ENCODE results near the gene TAF11L12. TPM values are rescaled to one million over a fixed set of nuclear protein-coding genes. Genes with fewer than 3 reads are reported as not detected.
"Not testable (repeated sequence)": the region's sequence is repeated elsewhere in the genome, so short reads cannot be mapped to it uniquely, and the experiment has no call there.

The TAF11L12 gene
- not detected for total RNA-seq

DNA sequence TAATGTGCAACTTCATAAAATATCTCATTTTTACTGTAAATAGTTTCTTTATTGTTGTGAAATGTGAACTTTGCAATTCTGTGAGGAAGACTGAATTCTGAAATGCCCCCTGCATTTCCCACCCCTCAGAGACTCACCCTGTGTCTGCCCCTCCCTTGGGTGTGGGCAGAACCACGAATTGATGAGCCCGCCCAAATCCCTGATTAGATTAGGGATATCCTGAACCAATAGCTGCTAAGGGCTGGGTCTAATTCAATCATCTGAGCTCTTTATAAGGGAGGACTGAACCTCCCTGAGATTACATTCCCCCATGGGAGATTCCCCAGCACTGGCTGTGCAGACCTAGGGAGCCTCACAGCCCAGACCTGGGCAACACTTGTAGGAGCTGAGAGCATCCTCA lies at the start of gene TAF11L12:
Gene TAF11L12 (plus strand): TSS at position 301 of the 400 bp plus-strand sequence.
- not testable (repeated sequence) for ATAC-seq

GRCh38 chr5:17585658-17586057 lies 24.5 kb upstream of the TAF11L12 start, which contains the start of gene TAF11L7:
Gene TAF11L7, minus strand, starts transcription at chr5:17585758.
- not testable (repeated sequence) for ATAC-seq

DNA sequence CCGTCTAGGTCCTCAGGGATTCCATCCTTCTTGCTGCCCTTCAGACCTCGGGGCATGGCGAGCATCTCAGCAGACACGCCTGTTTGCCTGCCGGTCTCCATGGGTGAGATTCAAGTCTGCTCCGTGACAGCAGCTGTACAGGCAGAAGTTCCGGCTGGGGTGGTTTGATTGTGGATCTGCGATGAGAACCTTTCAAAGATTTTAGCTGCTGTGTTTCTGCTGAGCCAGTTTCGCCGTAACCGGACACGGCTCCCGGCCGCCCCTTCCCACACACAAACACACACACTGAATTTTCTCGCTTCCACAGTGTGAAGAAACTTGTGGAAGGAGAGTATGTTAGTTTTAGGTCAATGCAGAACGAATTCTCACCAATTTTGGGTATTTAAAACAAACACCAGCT lies 19.3 kb upstream of the TAF11L12 start, which contains the start of gene TAF11L8:
Gene TAF11L8 (minus strand): TSS at position 101 of the 400 bp plus-strand sequence.
- ATAC-seq, result not testable (repeated sequence)

- ATAC-seq, result not testable (repeated sequence)
Measured at GRCh38 chr5:17594255-17594654, 15.9 kb upstream of the TAF11L12 start, which contains the start of gene TAF11L9. Gene TAF11L9, minus strand, starts transcription at chr5:17594394.

DNA sequence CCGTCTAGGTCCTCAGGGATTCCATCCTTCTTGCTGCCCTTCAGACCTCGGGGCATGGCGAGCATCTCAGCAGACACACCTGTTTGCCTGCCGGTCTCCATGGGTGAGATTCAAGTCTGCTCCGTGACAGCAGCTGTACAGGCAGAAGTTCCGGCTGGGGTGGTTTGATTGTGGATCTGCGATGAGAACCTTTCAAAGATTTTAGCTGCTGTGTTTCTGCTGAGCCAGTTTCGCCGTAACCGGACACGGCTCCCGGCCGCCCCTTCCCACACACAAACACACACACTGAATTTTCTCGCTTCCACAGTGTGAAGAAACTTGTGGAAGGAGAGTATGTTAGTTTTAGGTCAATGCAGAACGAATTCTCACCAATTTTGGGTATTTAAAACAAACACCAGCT lies 12.5 kb upstream of the TAF11L12 start, which contains the start of gene TAF11L10:
Gene TAF11L10 (minus strand): TSS at position 101 of the 400 bp plus-strand sequence.
- not testable (repeated sequence) for ATAC-seq

- not testable (repeated sequence) for ATAC-seq
Measured at GRCh38 chr5:17603880-17604279, 6.3 kb upstream of the TAF11L12 start, which contains the start of gene TAF11L11. Gene TAF11L11, plus strand, starts transcription at chr5:17604183.

DNA sequence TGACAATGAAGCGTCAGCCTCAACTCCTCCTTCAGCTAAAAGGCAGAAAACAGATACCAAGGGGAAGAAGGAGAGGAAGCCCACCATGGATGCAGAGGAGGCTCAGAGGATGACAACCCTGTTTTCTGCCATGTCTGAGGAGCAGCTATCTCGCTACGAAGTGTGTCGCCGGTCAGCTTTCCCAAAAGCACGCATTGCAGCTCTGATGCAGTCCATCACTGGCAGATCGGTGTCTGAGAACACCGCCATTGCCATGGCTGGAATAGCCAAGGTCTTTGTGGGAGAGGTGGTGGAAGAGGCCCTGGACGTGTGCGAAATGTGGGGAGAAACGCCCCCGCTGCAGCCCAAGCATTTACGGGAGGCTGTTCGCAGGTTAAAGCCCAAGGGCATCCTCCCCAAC lies 5.2 kb upstream of the TAF11L12 start:
- no peak for ATAC-seq

- ATAC-seq, result not testable (repeated sequence)
Measured at GRCh38 chr5:17607461-17607860, 2.7 kb upstream of the TAF11L12 start.

GRCh38 chr5:17614872-17615605 lies 4.8 kb downstream of the TAF11L12 start:
- ATAC-seq, result no peak

DNA sequence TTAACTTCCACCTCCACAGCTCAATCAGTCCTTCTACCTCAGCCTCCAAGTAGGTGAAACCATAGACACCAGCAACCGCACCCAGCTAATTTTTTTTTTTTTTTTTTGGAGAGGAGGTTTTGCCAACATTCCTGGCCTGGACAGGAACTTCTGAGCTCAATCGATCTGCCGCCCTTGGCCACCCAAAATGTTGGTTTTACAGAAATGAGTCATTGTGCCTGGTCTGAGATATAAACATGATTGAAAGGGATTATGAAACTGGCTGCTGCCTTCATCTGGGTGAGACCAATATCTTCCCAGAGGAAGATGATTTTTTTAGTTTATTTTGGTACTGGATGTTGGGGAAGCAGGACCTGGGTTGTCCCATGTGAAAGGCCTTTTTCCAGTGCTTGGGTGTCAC lies 9.2 kb downstream of the TAF11L12 start:
- ATAC-seq, result no peak

DNA sequence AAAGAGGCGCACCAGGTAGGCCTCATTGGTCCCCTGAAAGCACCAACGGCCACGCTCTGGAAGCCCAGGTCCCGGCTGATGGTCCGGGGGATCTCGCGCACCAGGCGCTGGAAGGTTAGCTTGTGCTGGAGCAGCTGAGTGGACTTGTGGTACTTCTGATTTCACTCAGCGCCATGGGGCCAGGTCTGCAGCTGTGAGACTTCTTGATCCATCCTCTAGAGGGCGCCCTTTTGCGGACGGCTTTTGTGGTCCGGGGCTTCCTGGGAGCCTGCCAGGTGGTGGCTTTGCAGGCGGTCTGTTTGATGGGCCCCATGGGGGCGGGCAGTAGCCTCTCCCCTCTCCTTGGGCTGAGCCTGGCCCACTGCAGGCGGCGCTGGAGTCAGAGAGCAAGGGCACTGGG lies 10.4 kb downstream of the TAF11L12 start:
- ATAC-seq, result no peak

DNA sequence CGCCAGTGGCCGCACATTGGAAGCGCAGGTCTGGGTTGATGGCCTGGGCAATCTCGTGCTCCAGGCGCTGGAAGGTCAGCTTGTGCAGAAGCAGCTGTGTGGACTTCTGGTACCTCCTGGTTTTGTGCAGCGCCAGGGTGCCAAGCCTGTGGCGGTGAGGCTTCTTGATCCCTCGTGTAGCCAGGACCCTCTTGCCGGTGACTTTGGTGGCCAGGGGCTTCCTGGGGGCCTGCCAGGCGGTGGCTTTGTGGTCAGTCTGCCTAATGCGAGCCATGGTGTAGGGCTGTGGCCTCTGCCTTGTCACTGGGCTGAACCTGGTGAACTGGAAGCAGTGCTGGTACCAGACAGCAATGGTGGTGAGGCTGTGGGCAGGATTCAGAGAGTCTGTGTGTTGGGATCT lies 15.5 kb downstream of the TAF11L12 start:
- no peak for ATAC-seq

- ATAC-seq, result not testable (repeated sequence)
Measured at GRCh38 chr5:17631788-17632187, 21.6 kb downstream of the TAF11L12 start, which contains the start of gene TAF11L13. Gene TAF11L13, plus strand, starts transcription at chr5:17632088.

- ATAC-seq, result no peak
Measured at GRCh38 chr5:17634160-17634559, 24.0 kb downstream of the TAF11L12 start, which contains the start of gene TAF11L14. Gene TAF11L14, plus strand, starts transcription at chr5:17634460.

DNA sequence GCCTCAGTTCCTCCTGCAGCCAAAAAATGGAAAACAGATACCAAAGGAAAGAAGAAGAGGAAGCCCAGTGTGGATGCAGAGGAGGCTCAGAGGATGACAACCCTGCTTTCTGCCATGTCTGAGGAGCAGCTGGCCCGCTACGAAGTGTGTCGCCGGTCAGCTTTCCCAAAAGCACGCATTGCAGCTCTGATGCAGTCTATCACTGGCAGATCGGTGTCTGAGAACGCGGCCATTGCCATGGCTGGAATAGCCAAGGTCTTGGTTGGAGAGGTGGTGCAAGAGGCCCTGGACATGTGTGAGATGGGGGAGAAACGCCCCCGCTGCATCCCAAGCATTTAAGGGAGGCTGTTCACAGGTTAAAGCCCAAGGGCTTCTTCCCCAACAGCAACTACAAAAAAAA lies 39.0 kb downstream of the TAF11L12 start:
- ATAC-seq, result not testable (repeated sequence)

DNA sequence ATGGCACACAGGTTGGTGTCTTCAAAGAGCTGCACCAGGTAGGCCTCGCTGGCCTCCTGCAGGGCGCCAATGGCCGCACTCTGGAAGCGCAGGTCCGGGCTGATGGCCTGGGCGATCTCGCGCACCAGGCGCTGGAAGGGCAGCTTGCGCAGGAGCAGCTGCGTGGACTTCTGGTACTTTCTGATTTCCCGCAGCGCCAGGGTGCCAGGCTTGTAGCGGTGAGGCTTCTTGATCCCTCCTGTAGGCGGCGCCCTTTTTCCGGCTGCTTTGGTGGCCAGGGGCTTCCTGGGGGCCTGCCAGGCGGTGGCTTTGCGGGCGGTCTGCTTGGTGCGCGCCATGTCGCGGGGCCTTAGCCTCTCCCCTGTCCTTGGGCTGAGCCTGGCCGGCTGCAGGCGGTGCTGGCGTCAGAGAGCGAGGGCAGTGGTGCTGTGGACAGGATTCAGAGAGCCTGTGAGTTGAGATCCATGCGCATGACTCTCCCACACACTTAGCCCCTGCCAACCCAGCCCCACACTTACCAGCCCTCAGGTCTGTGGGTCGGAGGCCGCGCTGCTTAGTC lies 45.1 kb downstream of the TAF11L12 start:
- not testable (repeated sequence) for ATAC-seq

- no peak for ATAC-seq
Measured at GRCh38 chr5:17655921-17656320, 45.7 kb downstream of the TAF11L12 start.

Other genes with a start within 250 kb of the TAF11L12 start
- not detected for gene TAF11L2, start 112.2 kb upstream of the TAF11L12 start, total RNA-seq
- gene TAF11L3, start 92.0 kb upstream of the TAF11L12 start, total RNA-seq, result not detected
- gene TAF11L4, start 88.6 kb upstream of the TAF11L12 start, total RNA-seq, result not detected
- not detected for gene TAF11L5, start 85.2 kb upstream of the TAF11L12 start, total RNA-seq
- not detected for gene TAF11L6, start 81.7 kb upstream of the TAF11L12 start, total RNA-seq
- gene TAF11L7, start 24.6 kb upstream of the TAF11L12 start, total RNA-seq, result not detected
- gene TAF11L8, start 19.4 kb upstream of the TAF11L12 start, total RNA-seq, result not detected
- not detected for gene TAF11L9, start 16.0 kb upstream of the TAF11L12 start, total RNA-seq
- not detected for gene TAF11L10, start 12.6 kb upstream of the TAF11L12 start, total RNA-seq
- not detected for gene TAF11L11, start 6.2 kb upstream of the TAF11L12 start, total RNA-seq
- not detected for gene TAF11L13, start 21.7 kb downstream of the TAF11L12 start, total RNA-seq
- gene TAF11L14, start 24.1 kb downstream of the TAF11L12 start, total RNA-seq, result not detected